Measurements from ENCODE around the gene CGAS.

DNA sequence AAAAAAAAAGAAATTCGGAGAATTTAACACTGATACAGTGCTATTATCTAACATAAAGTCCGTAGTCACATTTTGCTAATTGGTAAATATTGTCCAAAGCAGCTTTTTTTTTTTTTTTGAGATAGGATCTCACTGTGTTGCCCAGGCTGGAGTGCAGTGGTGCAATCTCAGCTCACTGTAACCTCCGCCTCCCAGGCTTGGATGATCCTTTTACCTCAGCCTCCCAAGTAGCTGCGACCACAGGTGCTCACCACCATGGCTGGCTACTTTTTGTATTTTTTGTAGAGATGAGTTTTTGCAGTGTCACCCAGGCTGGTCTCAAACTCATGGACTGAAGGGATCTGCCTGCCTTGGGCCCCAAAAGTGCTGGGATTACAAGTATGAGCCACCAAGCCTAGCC is 25.3 kb upstream of the CGAS start:
- TF ChIP-seq POLR2AphosphoS5 (IDR thresholded peaks at IDR 0.05; ENCODE audit: low read depth, low read length) (no peak), SIN3A (IDR thresholded peaks at IDR 0.05; ENCODE audit: borderline replicate concordance, insufficient read depth, low read depth, low read length) (no peak)
- TF ChIP-seq, protein P1, sequence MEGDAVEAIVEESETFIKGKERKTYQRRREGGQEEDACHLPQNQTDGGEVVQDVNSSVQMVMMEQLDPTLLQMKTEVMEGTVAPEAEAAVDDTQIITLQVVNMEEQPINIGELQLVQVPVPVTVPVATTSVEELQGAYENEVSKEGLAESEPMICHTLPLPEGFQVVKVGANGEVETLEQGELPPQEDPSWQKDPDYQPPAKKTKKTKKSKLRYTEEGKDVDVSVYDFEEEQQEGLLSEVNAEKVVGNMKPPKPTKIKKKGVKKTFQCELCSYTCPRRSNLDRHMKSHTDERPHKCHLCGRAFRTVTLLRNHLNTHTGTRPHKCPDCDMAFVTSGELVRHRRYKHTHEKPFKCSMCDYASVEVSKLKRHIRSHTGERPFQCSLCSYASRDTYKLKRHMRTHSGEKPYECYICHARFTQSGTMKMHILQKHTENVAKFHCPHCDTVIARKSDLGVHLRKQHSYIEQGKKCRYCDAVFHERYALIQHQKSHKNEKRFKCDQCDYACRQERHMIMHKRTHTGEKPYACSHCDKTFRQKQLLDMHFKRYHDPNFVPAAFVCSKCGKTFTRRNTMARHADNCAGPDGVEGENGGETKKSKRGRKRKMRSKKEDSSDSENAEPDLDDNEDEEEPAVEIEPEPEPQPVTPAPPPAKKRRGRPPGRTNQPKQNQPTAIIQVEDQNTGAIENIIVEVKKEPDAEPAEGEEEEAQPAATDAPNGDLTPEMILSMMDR (IDR thresholded peaks at IDR 0.05), result no peak
- TF ChIP-seq, protein P2, sequence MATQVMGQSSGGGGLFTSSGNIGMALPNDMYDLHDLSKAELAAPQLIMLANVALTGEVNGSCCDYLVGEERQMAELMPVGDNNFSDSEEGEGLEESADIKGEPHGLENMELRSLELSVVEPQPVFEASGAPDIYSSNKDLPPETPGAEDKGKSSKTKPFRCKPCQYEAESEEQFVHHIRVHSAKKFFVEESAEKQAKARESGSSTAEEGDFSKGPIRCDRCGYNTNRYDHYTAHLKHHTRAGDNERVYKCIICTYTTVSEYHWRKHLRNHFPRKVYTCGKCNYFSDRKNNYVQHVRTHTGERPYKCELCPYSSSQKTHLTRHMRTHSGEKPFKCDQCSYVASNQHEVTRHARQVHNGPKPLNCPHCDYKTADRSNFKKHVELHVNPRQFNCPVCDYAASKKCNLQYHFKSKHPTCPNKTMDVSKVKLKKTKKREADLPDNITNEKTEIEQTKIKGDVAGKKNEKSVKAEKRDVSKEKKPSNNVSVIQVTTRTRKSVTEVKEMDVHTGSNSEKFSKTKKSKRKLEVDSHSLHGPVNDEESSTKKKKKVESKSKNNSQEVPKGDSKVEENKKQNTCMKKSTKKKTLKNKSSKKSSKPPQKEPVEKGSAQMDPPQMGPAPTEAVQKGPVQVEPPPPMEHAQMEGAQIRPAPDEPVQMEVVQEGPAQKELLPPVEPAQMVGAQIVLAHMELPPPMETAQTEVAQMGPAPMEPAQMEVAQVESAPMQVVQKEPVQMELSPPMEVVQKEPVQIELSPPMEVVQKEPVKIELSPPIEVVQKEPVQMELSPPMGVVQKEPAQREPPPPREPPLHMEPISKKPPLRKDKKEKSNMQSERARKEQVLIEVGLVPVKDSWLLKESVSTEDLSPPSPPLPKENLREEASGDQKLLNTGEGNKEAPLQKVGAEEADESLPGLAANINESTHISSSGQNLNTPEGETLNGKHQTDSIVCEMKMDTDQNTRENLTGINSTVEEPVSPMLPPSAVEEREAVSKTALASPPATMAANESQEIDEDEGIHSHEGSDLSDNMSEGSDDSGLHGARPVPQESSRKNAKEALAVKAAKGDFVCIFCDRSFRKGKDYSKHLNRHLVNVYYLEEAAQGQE (IDR thresholded peaks at IDR 0.05; ENCODE audit: insufficient read depth in 1 of 2, low read depth in 2 of 2, low read length in 1 of 2), result no peak
